HepG2 (cell line): ENCODE data around the gene SRR. TPM values are rescaled to one million over a fixed set of nuclear protein-coding genes. Genes with fewer than 3 reads are reported as not detected.

Experiments used
- ATAC-seq: fragments of 200-7000 bp; cut with Tn5 transposase; 3 replicates; pipeline ENCODE4 v1.9.1; 2020; ENCODE audit warnings: mild to moderate bottlenecking, moderate library complexity
- BruUV-seq: library from RNA; stranded (reverse); fragments of 400-500 nt; replicated peaks from 2 replicates; lab custom pipeline; 2021; lab: Mats Ljungman, UMichigan
- CTCF ChIA-PET: fragments of 300-600 bp; formaldehyde crosslinking; extraction: SDS; loops from one replicate; lab custom pipeline; 2021; ENCODE audit warnings: low total read pairs, inconsistent platforms, low intra/inter-chr PET ratio; lab: Yijun Ruan, JAX
- POLR2A ChIA-PET: fragments of 350-600 bp; sonication (Branson Sonifier 250); formaldehyde crosslinking; loops from one replicate; lab custom pipeline; 2020; ENCODE audit warnings: antibody characterized with exemption, inconsistent platforms; lab: Yijun Ruan, JAX
- DNase-seq: peaks from one replicate; pipeline ENCODE4 v3.0.0-alpha.2; 2015; ENCODE audit warnings: low spot score
- FAIRE-seq: peaks from 3 replicates; lab custom pipeline; 2011; peaks lifted over from hg19 to GRCh38; lab: Jason Lieb, UNC
- H2AFZ ChIP-seq: one replicate; pipeline ENCODE4 v1.6.1; 2011; ENCODE audit warnings: low read length, inconsistent platforms
- H3K27ac ChIP-seq: fragments of 300-600 bp; 3 replicates; pipeline ENCODE4 v1.8.0; 2011; ENCODE audit warnings: mixed run types, mild to moderate bottlenecking, mixed read lengths, low read length, inconsistent platforms; ENCODE audit not compliant: insufficient read depth; ENCODE audit errors: extremely low read length
- H3K27me3 ChIP-seq, 2 experiments: fragments of 200-600 bp in 1 of 2; 2 replicates in 1 of 2; 3 replicates in 1 of 2; pipeline versions ENCODE4 v1.6.0 to v1.8.0; 2011; ENCODE audit warnings: low read length in 2 of 2, mild to moderate bottlenecking in 2 of 2, moderate library complexity in 2 of 2, inconsistent platforms in 1 of 2; ENCODE audit not compliant: insufficient read depth in 2 of 2, control insufficient read depth in 1 of 2
- H3K36me3 ChIP-seq, 2 experiments: fragments of 200-600 bp in 1 of 2; replicated peaks in 1 of 2; 2 replicates in 1 of 2; 3 replicates in 1 of 2; pipeline versions ENCODE4 v1.5.1 to v1.8.0; 2011; ENCODE audit warnings: low read length in 2 of 2, inconsistent platforms in 1 of 2; ENCODE audit not compliant: insufficient read depth in 2 of 2, control insufficient read depth in 1 of 2
- H3K4me1 ChIP-seq: 2 replicates; pipeline ENCODE4 v1.5.1; 2012; ENCODE audit warnings: low read length, inconsistent platforms; ENCODE audit not compliant: insufficient read depth
- H3K4me2 ChIP-seq: 2 replicates; pipeline ENCODE4 v1.6.0; 2011; ENCODE audit warnings: low read depth, low read length, inconsistent platforms
- H3K4me3 ChIP-seq, 3 experiments: fragments of 200-600 bp in 1 of 3; sonication (generic), shearing (Covaris generic) in 1 of 3; replicated peaks in 1 of 3; 2 replicates each; pipeline ENCODE4 v1.5.1; 2011 to 2016; ENCODE audit warnings: low read length in 3 of 3, inconsistent platforms in 2 of 3, low read depth in 2 of 3, mild to moderate bottlenecking in 2 of 3, control low read depth in 1 of 3, mixed read lengths in 1 of 3; ENCODE audit not compliant: insufficient read depth in 1 of 3
- H3K79me2 ChIP-seq: one replicate; pipeline ENCODE4 v1.6.1; 2011; ENCODE audit warnings: low read length, inconsistent platforms; ENCODE audit not compliant: insufficient read depth
- H3K9ac ChIP-seq: 2 replicates; pipeline ENCODE4 v1.6.0; 2011; ENCODE audit warnings: mild to moderate bottlenecking, low read depth, low read length, inconsistent platforms; ENCODE audit not compliant: insufficient read depth
- H3K9me3 ChIP-seq: 2 replicates; pipeline ENCODE4 v1.5.1; 2012; ENCODE audit warnings: mild to moderate bottlenecking, low read length
- H4K20me1 ChIP-seq: 2 replicates; pipeline ENCODE4 v1.6.0; 2011; ENCODE audit warnings: inconsistent platforms, mild to moderate bottlenecking, low read length, moderate library complexity; ENCODE audit not compliant: insufficient read depth
- DRAP1 ChIP-seq: IDR thresholded peaks from 2 replicates; pipeline ENCODE4 v1.6.1; 2016; ENCODE audit warnings: missing genetic modification reagents, missing compliant biosample characterization
- MAFF ChIP-seq: IDR thresholded peaks from 2 replicates; pipeline ENCODE4 v1.6.1; 2011; ENCODE audit warnings: low read depth, low read length, improper control_type of control experiment
- MXD1 ChIP-seq: sonication (generic); formaldehyde crosslinking; IDR thresholded peaks from 2 replicates; pipeline ENCODE4 v1.4.0; 2020; ENCODE audit warnings: mild to moderate bottlenecking, missing genetic modification reagents
- PHF5A ChIP-seq: IDR thresholded peaks from one replicate; pipeline ENCODE4 v1.6.1; 2018; ENCODE audit warnings: low read depth, missing genetic modification reagents; ENCODE audit not compliant: unreplicated experiment
- PLSCR1 ChIP-seq: sonication (generic); formaldehyde crosslinking; IDR thresholded peaks from 2 replicates; pipeline ENCODE4 v1.5.0; 2020; ENCODE audit warnings: missing genetic modification reagents, mild to moderate bottlenecking, borderline replicate concordance
- PRDM15 ChIP-seq: sonication (generic); formaldehyde crosslinking; IDR thresholded peaks from 2 replicates; pipeline ENCODE4 v1.4.0; 2020; ENCODE audit warnings: missing genetic modification reagents
- SKI ChIP-seq: fragments of 450-650 bp; IDR thresholded peaks from one replicate; pipeline ENCODE4 v1.6.1; 2018; ENCODE audit warnings: mild to moderate bottlenecking; ENCODE audit not compliant: partially characterized antibody
- SP2 ChIP-seq: sonication (generic); formaldehyde crosslinking; IDR thresholded peaks from 2 replicates; pipeline ENCODE4 v1.5.1; 2020; ENCODE audit warnings: mild to moderate bottlenecking, missing genetic modification reagents
- TEF ChIP-seq: sonication (generic); formaldehyde crosslinking; IDR thresholded peaks from 2 replicates; pipeline ENCODE4 v1.5.0; 2020; ENCODE audit warnings: missing genetic modification reagents
- ZFY ChIP-seq: sonication (generic); formaldehyde crosslinking; IDR thresholded peaks from 2 replicates; pipeline ENCODE4 v1.4.0; 2020; ENCODE audit warnings: missing genetic modification reagents
- ZNF280D ChIP-seq: sonication (generic); formaldehyde crosslinking; IDR thresholded peaks from 2 replicates; pipeline ENCODE4 v1.5.1; 2020; ENCODE audit warnings: mild to moderate bottlenecking, missing genetic modification reagents
- WGBS: methylation state at CpG from one replicate; pipeline ENCODE4 v1.1.6; 2017; ENCODE audit warnings: low lambda C conversion rate; 5-methylcytosine and 5-hydroxymethylcytosine counted together
- in situ Hi-C: cut with HindIII; loops from 2 replicates; pipeline ENCODE4 v1.10.0; 2017; ENCODE audit warnings: low pct_unique_long_range_greater_than_20kb; ENCODE audit not compliant: extremely low pct_ligation_motif_present
- intact Hi-C: fragments of 100-400 bp; cut with micrococcal nuclease; formaldehyde crosslinking; loops from one replicate; pipeline ENCODE4 v1.10.0; 2022; ENCODE audit not compliant: unreplicated experiment
- polyA plus RNA-seq, 8 experiments: library from polyadenylated mRNA; depleted of rRNA in 3 of 8; stranded (reverse) in 7 of 8; unstranded in 1 of 8; fragments of >200 nt; fragmentation: Illumina TruSeq in 4 of 8; extraction: Trizol in 4 of 8; gene quantifications; 2 replicates each; pipeline versions ENCODE4 v1.2.1 to v1.2.3, GENCODE V29; 2011 to 2016; ENCODE audit warnings: low read depth in 4 of 8, missing spikeins in 1 of 8, mixed read lengths in 1 of 8; ENCODE audit not compliant: insufficient read depth in 1 of 8
- total RNA-seq, 5 experiments: library from RNA; depleted of rRNA; stranded (reverse); fragments of >200 nt; fragmentation: Illumina TruSeq; extraction: Trizol; gene quantifications; 2 replicates each; pipeline ENCODE4 v1.2.3, GENCODE V29; 2016; ENCODE audit warnings: low read depth in 1 of 5

Gene SRR
- total and polyA plus RNA-seq, 2 of the 13 experiments (the other 11 are each of a cell fraction or from before 2014, with no cell fraction given) = 3.6 to 7.8 TPM

GRCh38 chr17:2343421-2343820, 39.7 kb downstream of the SRR start:
- no peaks in the 10 kb centered on the region for H3K27me3 ChIP-seq
- CTCF ChIA-PET = no interaction called here
- whole genome bisulfite sequencing = 87% methylated on average over 4 of the region's 5 CpGs
- TF ChIP-seq SKI (no peak), MXD1 (CRISPR knock-in tag) (no peak), PRDM15 (no peak), ZFY (CRISPR knock-in tag) (no peak), PHF5A (CRISPR knock-in tag) (no peak), PLSCR1 (CRISPR knock-in tag) (no peak), ZNF280D (CRISPR knock-in tag) (no peak), TEF (CRISPR knock-in tag) (no peak), SP2 (no peak), MAFF (no peak), DRAP1 (CRISPR knock-in tag) (no peak)
- TF ChIP-seq, all 625 proteins: peak for 0
- in situ Hi-C loops (no loop called here), intact Hi-C loops (no loop called here)
- Histone ChIP-seq H3K4me2 (no peak overlapping the region), H3K36me3 (peaks cover 6 to 15% of the 10 kb centered on the region in 2 experiments; a peak in 3 of 5 replicates), H3K9ac (no peak overlapping the region), H3K27ac (no peak overlapping the region), H3K4me1 (peaks cover 19% of the 10 kb centered on the region), H3K4me3 (no peak overlapping the region), H2AFZ (no peak overlapping the region), H4K20me1 (no peaks in the 10 kb centered on the region), H3K9me3 (no peaks in the 10 kb centered on the region), H3K79me2 (peaks cover 1% of the 10 kb centered on the region)
- POLR2A ChIA-PET = no interaction called here
- DNase-seq (no peak), FAIRE-seq (no peak), ATAC-seq (no peak)
- no TSS peak for BruUV-seq
